ENCODE data around the gene EFL1. TPM values are rescaled to one million over a fixed set of nuclear protein-coding genes. Genes with fewer than 3 reads are reported as not detected.
A peak's percentile ranks its signal among the peaks of the same experiment; 100 is the strongest.

EFL1 gene
- total RNA-seq, 1 experiment from 2014 or later: 21.6 TPM

DNA sequence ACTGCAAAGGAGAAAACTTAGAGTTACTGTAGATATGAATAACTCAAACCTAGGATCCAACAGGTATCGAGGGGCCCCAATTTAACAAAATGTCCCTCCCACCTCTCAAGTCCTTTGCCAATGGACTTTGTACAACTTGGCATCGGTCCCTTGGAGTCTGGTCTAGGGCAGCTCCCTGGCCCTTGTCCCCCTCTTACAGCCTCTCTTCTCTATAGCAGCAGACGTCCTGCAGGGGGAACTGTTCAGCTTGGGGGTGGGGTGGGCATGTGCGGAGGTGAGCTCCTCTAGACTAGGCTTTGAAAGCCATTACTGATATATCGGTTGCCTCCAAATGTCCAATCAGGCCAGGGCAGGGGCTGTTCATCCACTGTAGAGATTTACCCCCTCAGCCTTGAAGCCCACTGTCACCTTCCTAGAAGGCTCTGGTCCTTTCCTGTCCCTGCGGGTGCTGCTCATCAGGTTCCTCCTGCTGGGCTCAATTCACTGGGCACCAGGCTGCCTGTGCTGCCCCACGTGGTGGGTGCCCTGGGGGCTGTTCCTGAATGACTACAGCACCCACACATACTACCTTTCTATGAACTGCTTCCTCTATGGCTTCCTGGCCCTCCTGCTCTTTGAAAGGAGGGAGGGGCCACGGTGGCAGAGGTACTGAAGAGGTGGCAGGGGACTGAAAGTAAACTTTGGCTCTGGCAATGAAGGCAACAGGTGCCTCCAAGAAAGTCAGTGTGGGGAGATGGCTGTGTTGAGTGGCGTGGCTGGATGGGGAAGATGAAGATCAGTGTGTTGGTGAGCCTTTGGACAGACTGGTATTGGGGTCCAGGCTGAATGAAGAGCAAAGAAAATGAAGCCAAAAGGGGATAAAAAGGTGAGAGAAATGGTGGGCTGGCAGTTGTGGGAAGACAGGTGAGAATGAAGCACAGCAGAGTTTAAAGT, 137.9 kb downstream of the EFL1 start:
- no peak for DNase-seq (ENCODE audit: low read depth)

DNA sequence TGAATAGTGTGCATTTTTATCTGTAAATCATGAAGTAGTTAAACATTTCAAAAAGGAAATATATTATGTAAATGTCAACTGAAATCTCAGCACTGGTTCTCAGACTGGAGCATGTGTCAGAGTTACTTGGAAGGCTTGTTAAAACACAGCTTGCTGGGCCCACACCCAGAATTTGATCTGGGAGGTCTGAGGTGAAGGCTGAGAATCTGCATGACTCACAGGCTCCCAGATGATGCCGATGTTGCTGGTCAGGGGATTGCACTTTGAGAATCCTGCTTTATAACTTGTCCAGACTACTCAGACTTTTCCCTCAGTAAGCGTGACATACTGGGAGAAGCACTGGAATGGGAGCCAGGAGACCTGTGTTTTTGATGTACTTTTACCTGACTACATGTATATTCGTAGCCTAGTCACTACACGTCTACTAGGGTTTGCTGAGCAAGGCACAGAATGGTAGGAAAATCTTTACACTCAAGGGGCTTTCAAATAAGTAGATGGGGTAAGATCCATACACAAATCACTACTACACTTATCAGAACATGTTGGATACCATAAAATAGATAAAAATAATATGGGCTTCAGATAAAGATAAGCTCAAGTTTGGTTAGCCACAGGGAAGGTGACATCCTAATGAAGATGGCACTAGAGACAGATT, 139.7 kb downstream of the EFL1 start:
- peak; percentile 95 for DNase-seq (ENCODE audit: low read depth)

DNA sequence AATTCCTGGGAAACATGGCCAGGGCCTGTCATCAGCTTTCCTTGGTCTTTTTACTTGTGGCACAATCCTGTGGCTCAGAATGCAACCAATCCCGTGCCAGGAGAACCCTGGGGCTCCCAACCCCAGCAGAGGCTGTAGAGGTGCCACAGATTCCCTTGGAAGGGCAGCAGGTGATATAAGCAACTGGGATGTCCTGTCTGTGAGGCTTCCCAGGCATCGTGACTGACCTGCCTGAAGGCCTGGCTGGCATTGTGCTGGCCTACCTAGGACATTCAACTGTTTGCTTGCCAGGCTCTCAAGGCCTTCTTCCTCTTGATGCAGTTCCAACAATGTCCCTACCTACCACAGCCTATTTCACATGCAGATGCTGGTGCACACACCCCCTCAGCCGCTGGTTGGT, 144.5 kb downstream of the EFL1 start:
- no peak for DNase-seq (ENCODE audit: low read depth)

DNA sequence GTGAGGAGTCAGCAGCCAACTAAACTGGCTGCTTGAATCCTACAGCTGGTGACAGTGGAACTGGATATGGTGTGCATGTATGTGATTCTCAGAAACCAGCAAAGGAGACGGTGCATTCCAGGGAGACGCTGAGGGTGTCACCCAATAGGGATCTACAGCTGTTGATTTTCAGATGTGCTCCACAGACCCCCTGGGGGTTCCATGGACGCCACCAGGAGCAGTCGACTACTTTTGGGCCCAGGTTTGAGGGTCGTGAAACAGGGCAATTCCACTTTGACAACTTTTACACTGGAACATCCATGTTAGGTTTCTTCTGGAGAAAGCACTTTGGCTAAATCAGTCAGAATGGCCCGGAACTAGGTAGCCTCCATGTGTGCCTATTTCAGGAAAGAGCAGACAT, 145.2 kb downstream of the EFL1 start:
- no peak for DNase-seq (ENCODE audit: low read depth)

DNA sequence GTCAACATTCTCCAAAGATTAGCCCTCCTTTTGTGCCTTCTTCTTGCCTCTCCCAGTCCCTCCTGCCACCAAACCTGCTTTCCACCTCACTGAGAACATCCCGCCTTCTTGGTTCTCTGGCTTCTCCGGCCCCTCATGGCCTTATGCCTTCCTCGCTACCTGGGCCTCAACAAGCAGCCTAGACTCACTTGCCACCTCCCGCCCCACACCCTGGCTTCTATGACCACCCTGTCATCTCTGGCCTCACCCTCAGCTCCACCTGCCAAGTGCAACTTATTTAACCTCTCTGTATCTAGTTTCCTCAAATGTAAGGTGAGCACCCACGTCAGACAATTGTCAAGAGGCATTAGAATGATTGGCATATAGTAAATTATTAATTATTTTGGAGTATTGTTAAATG, 147.9 kb downstream of the EFL1 start:
- DNase-seq (ENCODE audit: low read depth): no peak

DNA sequence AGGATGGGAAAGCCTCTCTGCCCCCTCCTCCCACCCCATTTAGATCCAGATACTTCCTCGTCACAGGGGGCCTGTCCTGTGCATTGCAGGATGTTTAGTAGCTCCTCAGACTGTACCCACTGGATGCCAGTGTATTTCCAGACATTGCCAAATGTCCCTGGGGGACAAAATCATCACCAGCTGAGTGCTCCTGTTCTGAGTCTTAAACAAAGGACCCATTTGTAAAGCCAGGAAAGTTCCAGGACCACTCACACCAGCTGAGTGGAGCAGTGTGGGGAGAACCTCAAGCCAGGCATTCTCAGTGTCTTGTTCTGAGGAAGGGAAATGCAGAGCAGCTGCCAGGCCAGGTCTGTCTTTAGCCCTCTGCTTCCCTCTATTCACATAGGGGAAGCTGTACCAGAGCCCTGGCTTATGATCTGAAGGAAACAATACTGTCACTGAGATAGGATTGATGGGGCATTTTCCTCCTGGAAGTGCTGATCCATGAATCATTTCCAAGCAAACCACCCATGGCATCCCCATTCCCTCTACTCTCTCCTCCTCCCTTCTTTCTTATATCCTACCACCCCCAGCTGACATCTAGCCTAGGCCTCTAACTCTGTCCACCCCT, 149.3 kb downstream of the EFL1 start:
- no peak for DNase-seq (ENCODE audit: low read depth)

DNA sequence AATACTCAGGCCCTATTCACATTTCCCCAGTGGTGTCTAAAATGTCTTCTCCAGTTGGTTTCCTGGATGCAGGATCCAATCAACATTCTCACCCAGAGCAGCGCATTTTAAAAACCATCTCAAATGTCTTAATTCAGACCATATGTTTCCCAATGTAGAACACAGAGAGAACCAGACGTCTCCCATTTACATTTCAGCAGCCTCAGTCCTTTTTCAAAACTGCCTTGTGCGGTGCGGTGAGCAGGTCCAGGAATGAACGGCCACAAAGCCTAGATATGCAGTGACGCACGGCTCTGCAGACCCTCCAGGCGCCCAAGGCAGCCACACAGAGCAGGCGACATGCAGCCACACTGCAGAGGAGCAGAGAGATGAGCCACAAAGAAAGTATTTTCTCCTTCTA, 150.6 kb downstream of the EFL1 start:
- no peak for DNase-seq (ENCODE audit: low read depth)

DNA sequence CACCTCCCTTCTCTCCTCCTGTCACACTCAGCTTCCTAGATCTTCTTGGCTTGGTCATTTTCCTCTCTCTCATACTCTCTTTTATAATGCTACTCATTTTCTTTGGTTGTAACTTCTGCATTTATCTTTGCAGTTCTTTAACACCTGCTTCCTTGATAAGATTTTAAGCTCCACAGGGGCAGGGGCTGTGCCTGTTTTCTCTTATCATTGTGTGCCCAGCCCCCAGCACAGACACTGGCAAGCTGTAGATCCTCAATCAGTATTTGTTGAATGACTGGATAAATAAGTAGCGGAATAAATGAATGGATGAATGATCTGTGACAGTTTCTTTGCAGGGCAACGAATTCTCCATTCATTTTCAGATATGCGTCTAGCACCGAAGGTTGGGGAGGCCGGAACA, 152.4 kb downstream of the EFL1 start:
- no peak for DNase-seq (ENCODE audit: low read depth)

DNA sequence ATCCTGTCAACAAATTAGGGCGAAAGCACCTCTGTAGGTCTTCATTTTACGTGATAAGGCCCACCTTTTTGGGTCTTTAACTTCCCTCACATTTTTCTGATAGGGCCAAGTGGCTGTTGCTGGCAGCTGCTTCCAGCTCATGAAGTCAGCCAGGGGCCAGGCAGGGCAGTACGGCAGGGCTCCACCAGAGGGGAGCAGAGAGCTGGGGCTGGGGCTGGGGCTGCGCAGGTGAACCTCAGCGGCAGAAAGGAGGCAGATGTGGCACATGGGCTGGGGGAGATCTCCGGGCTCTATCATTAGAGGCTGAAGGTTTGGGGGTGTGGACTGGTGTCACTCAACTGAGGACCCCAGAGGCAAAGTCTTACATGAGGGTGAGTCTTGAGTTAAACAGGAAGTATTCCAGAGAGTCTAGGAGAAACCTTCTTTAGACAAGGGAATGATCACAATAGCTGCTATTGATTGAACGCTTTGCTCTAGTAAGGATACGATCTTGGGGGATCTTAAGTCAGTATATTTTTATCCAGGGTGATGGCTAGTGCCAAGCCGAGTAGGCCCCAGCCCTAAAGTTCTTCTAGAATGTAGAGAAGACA, 153.9 kb downstream of the EFL1 start:
- peak; percentile 72 for DNase-seq (ENCODE audit: low read depth)

DNA sequence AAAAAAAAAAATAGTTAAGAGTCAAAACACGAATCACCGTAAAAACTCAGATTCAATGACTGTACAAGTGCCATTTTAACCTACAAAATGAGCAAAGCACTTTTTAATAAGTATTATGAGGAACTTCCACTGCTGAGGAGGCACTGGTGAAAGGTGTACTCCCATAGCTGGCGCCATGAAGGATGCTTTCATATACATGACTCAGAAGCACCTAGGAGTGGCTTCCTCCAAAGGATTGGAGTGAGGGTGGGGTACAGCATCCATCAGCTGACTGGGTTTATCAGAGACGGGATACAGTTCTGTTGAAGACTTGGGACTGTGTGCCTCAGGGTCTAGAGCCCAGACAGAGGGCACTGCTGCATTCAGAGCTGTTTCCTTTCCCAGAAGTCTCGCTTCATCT, 155.9 kb downstream of the EFL1 start:
- DNase-seq (ENCODE audit: low read depth): no peak

DNA sequence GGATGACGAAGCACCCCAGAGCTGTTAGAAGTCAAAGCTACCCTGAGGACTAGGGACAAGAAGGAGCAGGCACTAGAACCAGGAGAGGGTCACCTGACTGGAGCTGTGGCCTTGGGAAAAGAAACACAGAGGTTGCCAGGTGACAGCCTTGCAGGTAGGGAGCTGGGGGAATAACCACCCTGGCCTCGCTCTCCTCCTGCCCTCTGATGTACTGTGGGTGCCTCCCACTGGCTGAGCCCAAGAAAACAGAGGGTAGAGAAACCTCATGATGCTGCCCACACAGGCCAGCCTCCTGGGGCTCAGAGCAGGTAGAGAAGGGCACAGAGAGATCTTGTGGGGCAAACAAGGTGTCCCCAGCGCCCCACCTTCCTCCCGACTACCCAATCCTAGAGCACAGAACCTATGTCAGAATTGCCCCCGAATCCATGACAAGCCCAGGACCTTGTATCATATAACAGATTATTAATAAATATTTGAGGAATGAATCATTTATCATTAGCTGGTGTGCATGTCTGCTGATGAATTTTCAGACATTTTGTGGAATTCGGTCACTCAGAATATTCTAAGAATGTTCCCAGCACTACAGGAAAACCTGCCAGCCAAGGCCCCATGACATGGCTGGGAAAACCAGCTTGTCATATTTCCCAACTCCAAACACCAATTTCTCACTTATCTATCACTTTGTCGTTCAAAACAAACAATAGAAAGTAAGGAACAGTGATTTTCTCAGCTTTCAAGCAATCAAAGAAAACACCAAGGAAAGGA, 156.9 kb downstream of the EFL1 start:
- DNase-seq (ENCODE audit: low read depth): no peak

DNA sequence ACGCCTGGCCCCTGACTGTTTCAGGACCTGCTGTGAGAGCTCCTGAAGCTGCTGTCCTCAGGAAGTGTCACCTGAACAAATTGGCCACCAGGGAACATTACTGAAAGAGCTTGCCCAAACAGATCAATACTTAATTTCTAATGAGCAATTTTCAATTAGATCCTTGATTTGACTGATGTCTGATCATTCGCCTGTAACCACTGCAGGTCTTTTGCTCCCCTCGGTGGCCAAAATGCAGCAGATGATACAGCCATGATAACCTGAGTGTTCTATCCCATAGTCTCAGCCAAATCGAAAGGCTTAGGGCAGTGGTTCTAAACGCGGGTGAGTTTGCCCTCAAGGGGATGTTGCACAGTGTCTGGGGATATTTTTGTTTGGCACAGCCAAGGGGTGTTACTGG, 159.1 kb downstream of the EFL1 start:
- DNase-seq (ENCODE audit: low read depth): no peak

DNA sequence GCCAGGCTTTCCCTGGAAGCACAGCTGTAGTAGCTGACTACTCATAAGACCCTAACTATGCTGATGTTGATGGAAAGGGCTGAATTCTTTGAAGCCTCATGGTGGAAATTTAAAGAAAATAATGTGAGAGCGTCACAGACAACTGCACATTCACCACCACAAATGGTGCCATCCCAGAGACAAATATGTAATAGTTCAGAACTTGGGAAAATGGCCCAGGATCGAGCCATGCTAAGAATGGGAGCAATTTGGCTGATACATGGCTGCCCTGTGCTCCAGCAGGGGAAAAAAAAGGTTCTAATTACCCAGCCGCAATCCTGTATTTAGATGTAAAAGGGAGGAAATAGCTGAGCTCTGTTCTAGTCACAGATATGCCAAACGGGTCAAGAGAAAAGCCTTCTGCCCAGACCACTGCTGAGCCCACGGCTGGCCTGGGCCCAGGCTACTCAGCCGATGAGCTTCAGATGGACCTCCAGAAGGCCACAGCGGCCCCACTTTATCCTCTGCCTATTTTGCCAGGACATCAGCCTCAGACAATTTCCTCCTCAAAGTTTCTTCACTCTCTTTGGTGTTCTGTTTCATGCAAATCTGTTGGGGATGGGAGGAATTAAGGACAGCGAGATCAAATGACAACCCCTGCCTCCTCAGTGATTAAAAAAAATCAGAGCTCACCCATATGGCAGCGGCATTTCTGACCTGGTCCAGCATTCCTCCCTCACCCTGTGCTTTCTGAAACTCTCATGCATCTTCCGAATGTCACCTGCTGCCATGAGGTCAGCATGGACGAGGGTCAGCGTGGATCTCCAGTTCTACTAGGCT, 162.2 kb downstream of the EFL1 start:
- no peak for DNase-seq (ENCODE audit: low read depth)

DNA sequence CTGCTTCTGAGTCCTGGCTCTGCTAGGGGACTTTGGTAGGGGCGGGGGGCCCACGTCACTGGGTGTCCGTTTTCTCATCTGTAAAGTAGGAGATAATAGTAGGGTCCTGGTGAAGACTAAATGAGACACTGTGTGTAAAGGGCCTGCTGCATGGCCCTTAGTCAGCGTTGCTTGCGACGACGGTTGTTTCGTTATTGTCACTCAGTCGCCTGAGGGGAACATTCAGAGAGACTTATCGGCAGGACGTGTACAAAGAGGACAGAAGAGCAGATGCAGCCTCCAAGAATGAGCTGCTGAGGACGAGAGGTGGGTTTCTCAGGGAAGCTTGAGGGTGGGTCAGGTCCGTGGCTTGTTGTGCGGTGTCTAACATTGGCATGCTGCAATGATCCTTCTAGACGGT, 163.9 kb downstream of the EFL1 start:
- DNase-seq (ENCODE audit: low read depth): no peak

DNA sequence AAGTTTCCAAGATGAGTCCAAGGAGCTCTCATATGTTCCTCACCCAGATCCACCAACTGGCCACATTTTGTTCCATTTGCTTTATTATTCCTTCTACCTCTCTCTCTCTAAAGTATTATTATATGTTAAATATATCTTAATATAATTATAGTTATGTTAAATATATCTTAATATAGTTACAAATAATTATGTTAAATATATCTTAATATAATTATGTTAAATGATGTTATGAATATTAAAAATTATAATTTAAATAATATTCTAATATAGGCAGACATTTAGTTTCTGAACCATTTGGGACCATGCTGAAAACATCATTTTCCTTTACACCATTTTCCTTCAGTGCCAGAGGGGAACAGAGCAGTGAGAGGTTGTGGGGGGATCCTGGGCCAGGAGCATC, 166.7 kb downstream of the EFL1 start:
- DNase-seq (ENCODE audit: low read depth): no peak

DNA sequence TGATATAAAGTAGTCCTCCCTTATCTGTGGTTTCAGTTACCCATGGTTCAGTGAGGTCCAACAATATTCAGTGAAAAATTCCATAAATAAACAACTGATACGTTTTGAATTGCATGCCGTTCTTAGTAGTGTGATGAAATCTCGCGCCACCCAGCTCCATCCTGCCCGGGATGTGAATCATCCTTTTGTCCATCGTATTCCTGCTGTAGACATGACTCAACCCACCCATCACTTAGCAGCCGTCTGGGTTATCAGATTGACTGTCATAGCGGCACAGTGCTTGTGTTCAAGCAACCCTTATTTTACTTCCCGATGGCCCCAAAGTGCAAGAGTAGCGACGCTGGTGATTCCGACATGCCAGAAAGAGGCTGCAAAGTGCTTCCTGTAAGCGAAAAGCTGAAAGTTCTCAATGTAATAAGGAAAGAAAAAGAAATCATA, 168.7 kb downstream of the EFL1 start:
- peak; percentile 89 for DNase-seq (ENCODE audit: low read depth)

DNA sequence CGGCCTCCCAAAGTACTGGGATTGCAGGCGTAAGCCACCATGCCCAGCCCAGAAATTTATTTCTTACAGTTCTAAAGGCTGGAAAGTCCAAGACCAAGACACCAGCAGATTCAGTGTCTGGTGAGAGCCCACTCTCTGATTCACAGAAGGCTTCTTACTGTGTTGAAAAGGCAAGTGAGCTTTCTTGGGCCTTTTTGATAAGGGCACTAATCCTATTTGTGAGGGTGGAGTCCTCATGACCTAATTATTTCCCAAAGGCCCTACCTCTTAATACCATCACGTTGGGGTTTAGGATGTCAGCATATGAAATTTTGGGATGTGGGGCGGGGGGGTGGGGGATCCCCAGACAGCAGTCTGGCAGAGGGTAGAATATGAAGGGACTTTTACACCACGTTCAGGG, 169.2 kb downstream of the EFL1 start:
- DNase-seq (ENCODE audit: low read depth): no peak

DNA sequence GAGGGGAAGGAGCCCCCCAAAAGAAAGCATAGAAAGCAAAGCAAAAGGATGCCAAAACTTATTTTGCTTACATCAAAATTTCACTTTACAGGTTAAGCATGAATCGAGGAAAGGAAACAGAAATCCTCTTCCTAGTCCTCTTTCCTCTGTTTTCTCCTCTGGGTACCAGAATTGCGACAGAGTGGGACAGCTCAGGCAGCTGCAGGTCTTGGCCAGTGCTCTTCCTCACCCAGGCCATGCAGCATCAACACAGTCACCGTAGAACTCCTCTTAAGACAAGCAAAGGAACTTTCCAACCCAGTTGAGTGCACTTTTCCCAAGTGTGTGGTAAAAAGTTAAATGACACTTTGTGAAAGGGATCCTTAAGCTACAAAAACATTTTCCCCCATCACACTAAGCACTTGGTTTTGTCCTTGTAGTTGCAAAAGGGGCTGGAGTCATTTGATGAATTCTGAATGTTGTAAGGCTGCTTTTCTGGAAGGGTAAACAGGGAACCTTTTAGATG, 170.8 kb downstream of the EFL1 start:
- no peak for DNase-seq (ENCODE audit: low read depth)

DNA sequence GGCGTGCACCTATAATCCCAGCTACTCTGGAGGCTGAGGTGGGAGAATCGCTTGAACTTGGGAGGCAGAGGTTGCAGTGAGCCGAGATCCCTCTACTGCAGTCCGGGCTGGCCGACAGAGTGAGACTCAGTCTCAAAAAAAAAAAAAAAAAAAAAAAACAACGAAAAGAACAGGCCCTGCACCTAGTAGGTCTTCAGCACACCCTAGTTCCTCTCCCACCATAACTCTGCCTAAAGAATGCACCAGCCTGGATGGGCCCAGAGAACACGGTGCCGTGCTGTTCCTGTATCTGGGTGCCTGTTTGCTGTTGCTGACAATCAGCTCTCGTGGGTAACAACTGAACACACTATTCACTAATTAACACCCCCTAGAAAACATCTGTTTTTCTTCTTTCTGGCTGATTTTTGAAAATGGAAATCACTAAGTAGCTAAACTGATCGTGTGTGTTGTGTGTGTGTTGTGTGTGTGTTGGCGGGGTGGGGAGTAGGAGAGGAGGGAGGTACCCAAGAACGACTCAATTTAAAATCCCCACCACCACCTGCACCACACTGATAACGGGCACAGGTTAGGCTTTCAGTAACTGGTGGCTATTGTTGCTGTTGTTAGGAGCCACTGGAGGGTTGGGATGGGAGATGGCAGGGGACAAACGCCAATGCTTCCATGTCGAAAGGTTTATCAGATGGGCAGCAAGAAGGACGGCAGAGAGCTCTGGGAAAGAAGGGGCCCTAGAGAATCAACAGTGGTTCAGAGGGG, 176.1 kb downstream of the EFL1 start:
- no peak for DNase-seq (ENCODE audit: low read depth)

Measured in Daoy (cell line).